AG04450 (cell line): Measurements from ENCODE around the gene PRKAG3. TPM values are rescaled to one million over a fixed set of nuclear protein-coding genes. Genes with fewer than 3 reads are reported as not detected.

ENCODE experiments used
- CTCF ChIA-PET: fragments of 300-600, 350-600 bp; formaldehyde crosslinking; extraction: SDS; loops from one replicate; lab custom pipeline; 2022; ENCODE audit warnings: antibody characterized with exemption, inconsistent platforms; lab: Charles Lee
- POLR2A ChIA-PET: fragments of 350-600 bp; formaldehyde crosslinking; extraction: SDS; loops from one replicate; lab custom pipeline; 2021; ENCODE audit warnings: antibody characterized with exemption, inconsistent platforms; lab: Yijun Ruan, JAX
- DNase-seq: peaks from one replicate; pipeline ENCODE4 v3.0.0-alpha.2; 2011; ENCODE audit warnings: low read depth, low spot score
- H3K27ac ChIP-seq: one replicate; pipeline ENCODE4 v1.5.1; 2012; ENCODE audit warnings: low read depth, low read length, control low read depth
- H3K27me3 ChIP-seq: one replicate; pipeline ENCODE4 v1.6.0; 2012; ENCODE audit warnings: low read length; ENCODE audit not compliant: control insufficient read depth, insufficient read depth
- H3K4me3 ChIP-seq: 2 replicates; pipeline ENCODE4 v1.5.1; 2011; ENCODE audit warnings: mild to moderate bottlenecking, low read depth, low read length, control low read depth
- H3K9me3 ChIP-seq: 2 replicates; pipeline ENCODE4 v1.5.1; 2012; ENCODE audit warnings: low read length; ENCODE audit not compliant: control insufficient read depth, insufficient read depth
- polyA plus RNA-seq: library from polyadenylated mRNA; depleted of rRNA; stranded (reverse); fragments of >200 nt; gene quantifications from 2 replicates; pipeline ENCODE4 v1.2.3, GENCODE V29; 2011
- TF ChIP-seq, protein P1 (sequence below): IDR thresholded peaks from 2 replicates; pipeline ENCODE4 v1.5.1; 2011; ENCODE audit warnings: low read depth, low read length, control low read depth, inconsistent platforms

The PRKAG3 gene
- polyA plus RNA-seq, 1 experiment: not detected

GRCh38 chr2:218859988-218860831 is 28.6 kb upstream of the PRKAG3 start:
- peaks cover 74% of the 10 kb centered on the region for H3K27me3 ChIP-seq
- peaks cover 8% of the 10 kb centered on the region for H3K9me3 ChIP-seq
- no peak overlapping the region for H3K27ac ChIP-seq
- ChIA-PET POLR2A (interaction anchor here (0.6 kb wide), 1 partner anchor 240 kb away, joined by 6 read pairs; no protein-coding TSS in a partner anchor), CTCF (interaction anchor here (0.7 to 1.8 kb wide), 4 partner anchors 13 to 213 kb away, joined by 3 to 12 read pairs (median 6); no protein-coding TSS in a partner anchor)
- DNase-seq: no peak
- TF ChIP-seq, protein P1, sequence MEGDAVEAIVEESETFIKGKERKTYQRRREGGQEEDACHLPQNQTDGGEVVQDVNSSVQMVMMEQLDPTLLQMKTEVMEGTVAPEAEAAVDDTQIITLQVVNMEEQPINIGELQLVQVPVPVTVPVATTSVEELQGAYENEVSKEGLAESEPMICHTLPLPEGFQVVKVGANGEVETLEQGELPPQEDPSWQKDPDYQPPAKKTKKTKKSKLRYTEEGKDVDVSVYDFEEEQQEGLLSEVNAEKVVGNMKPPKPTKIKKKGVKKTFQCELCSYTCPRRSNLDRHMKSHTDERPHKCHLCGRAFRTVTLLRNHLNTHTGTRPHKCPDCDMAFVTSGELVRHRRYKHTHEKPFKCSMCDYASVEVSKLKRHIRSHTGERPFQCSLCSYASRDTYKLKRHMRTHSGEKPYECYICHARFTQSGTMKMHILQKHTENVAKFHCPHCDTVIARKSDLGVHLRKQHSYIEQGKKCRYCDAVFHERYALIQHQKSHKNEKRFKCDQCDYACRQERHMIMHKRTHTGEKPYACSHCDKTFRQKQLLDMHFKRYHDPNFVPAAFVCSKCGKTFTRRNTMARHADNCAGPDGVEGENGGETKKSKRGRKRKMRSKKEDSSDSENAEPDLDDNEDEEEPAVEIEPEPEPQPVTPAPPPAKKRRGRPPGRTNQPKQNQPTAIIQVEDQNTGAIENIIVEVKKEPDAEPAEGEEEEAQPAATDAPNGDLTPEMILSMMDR: no peak
- H3K4me3 ChIP-seq: no peak overlapping the region

DNA sequence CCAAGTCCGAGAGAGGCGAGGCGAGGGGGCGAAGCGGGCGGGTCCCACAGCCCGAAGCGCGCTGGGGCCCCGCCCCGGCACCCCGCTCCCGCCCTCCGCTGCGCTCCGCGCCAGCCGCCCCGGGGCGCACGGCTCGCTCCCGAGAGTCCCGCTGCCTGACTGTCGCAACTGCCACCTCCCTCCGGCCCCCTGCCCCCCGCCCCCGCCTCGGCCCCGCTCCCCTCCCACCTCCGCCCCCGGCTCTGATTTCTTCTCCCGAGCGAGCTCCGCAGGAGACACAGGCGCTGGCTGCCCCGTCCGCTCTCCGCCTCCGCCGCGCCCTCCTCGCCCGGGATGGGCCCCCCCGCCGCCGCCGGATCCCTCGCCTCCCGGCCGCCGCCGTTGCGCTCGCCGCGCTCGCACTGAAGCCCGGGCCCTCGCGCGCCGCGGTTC is 28.0 kb upstream of the PRKAG3 start, which contains the start of gene WNT6:
Gene WNT6 (plus strand): TSS at position 250 of the 432 bp plus-strand sequence. CDS start 233 bp downstream, outside the sequence.
- TF ChIP-seq, protein P1: no peak
- no peak within 1 kb of the TSS for H3K4me3 ChIP-seq
- H3K9me3 ChIP-seq: peaks cover 9% of the 10 kb centered on the region
- peaks cover 78% of the 10 kb centered on the region for H3K27me3 ChIP-seq
- no peak for DNase-seq
- ChIA-PET POLR2A (interaction anchor here (0.7 kb wide), 1 partner anchor 121 kb away, joined by 3 read pairs; no protein-coding TSS in a partner anchor), CTCF (interaction anchor here (1.8 kb wide), 2 partner anchors 12 to 17 kb away, joined by 6 to 12 read pairs; no protein-coding TSS in a partner anchor)
- no peak within 1 kb of the TSS for H3K27ac ChIP-seq

GRCh38 chr2:218858671-218859555 is 27.3 kb upstream of the PRKAG3 start:
- ChIA-PET CTCF (interaction anchor here (0.8 to 1.5 kb wide), 2 partner anchors 39 to 210 kb away, joined by 3 to 4 read pairs; no protein-coding TSS in a partner anchor), POLR2A (interaction anchor here (0.7 kb wide), 1 partner anchor 120 kb away, joined by 3 read pairs; no protein-coding TSS in a partner anchor)
- Histone ChIP-seq H3K27me3 (peaks cover 81% of the 10 kb centered on the region), H3K4me3 (no peak overlapping the region), H3K9me3 (peaks cover 9% of the 10 kb centered on the region), H3K27ac (no peak overlapping the region)
- DNase-seq: no peak
- TF ChIP-seq, protein P1: no peak

- TF ChIP-seq, protein P1: no peak
- Histone ChIP-seq H3K9me3 (peaks cover 9% of the 10 kb centered on the region), H3K27me3 (peaks cover 85% of the 10 kb centered on the region), H3K4me3 (no peak overlapping the region), H3K27ac (no peak overlapping the region)
- ChIA-PET CTCF (interaction anchor here (0.8 to 1.5 kb wide), 3 partner anchors 19 to 209 kb away, joined by 3 to 4 read pairs (median 3); no protein-coding TSS in a partner anchor), POLR2A (no interaction called here)
- no peak for DNase-seq
Measured at GRCh38 chr2:218858138-218858445, 26.5 kb upstream of the PRKAG3 start.
